Smooth muscle cell (in vitro differentiated cells): ENCODE data around the gene KRT9. TPM values are rescaled to one million over a fixed set of nuclear protein-coding genes. Genes with fewer than 3 reads are reported as not detected.
"Not testable (repeated sequence)": the region's sequence is repeated elsewhere in the genome, so short reads cannot be mapped to it uniquely, and the experiment has no call there.

Experiments
- DNase-seq: peaks from one replicate; lab custom pipeline; 2025; ENCODE audit not compliant: unreplicated experiment; lab: John Stamatoyannopoulos, UW
- H2AFZ ChIP-seq: fragments of 200-600 bp; sonication (generic); 2 replicates; pipeline ENCODE4 v1.6.0; 2016; ENCODE audit warnings: antibody characterized with exemption, low read depth, mild to moderate bottlenecking
- H3F3A ChIP-seq: fragments of 200-600 bp; sonication (generic); 2 replicates; pipeline ENCODE4 v1.6.0; 2017; ENCODE audit warnings: antibody characterized with exemption, low read depth
- H3K27ac ChIP-seq: fragments of 200-600 bp; sonication (generic); 2 replicates; pipeline ENCODE4 v1.5.1; 2016; ENCODE audit warnings: low read depth, mild to moderate bottlenecking
- H3K27me3 ChIP-seq: fragments of 200-600 bp; sonication (generic); 2 replicates; pipeline ENCODE4 v1.6.1; 2016; ENCODE audit warnings: low read depth, mild to moderate bottlenecking
- H3K36me3 ChIP-seq: fragments of 200-600 bp; sonication (generic); 2 replicates; pipeline ENCODE4 v1.5.1; 2016; ENCODE audit warnings: low read depth
- H3K4me1 ChIP-seq: fragments of 200-600 bp; sonication (generic); 2 replicates; pipeline ENCODE4 v1.5.1; 2016; ENCODE audit warnings: low read depth
- H3K4me2 ChIP-seq: fragments of 200-600 bp; sonication (generic); 2 replicates; pipeline ENCODE4 v1.6.0; 2016; ENCODE audit warnings: mild to moderate bottlenecking
- H3K4me3 ChIP-seq: fragments of 200-600 bp; sonication (generic); 2 replicates; pipeline ENCODE4 v1.5.1; 2016; ENCODE audit warnings: mild to moderate bottlenecking
- H3K79me2 ChIP-seq: fragments of 200-600 bp; sonication (generic); 2 replicates; pipeline ENCODE4 v1.6.0; 2016; ENCODE audit warnings: low read depth, mild to moderate bottlenecking
- H3K9ac ChIP-seq: fragments of 200-600 bp; sonication (generic); 2 replicates; pipeline ENCODE4 v1.6.0; 2016; ENCODE audit warnings: low read depth
- H3K9me3 ChIP-seq: fragments of 200-600 bp; sonication (generic); replicated peaks from 2 replicates; pipeline ENCODE4 v1.5.1; 2016; ENCODE audit warnings: low read depth
- H4K20me1 ChIP-seq: fragments of 200-600 bp; sonication (generic); 2 replicates; pipeline ENCODE4 v1.6.0; 2016; ENCODE audit warnings: low read depth
- CTCF ChIP-seq: fragments of 200-600 bp; sonication (generic); IDR thresholded peaks from 2 replicates; pipeline ENCODE4 v1.5.1; 2017; ENCODE audit warnings: borderline replicate concordance, mild to moderate bottlenecking, antibody characterized with exemption; ENCODE audit not compliant: insufficient read depth, poor library complexity, severe bottlenecking
- WGBS: methylation state at CpG from one replicate; pipeline ENCODE4 v1.1.7; 2016; ENCODE audit warnings: low lambda C conversion rate; 5-methylcytosine and 5-hydroxymethylcytosine counted together
- polyA plus RNA-seq: library from polyadenylated mRNA; unstranded; fragments of >200 nt; fragmentation: Nextera tagmentation; extraction: Ambion mirVana; gene quantifications from 2 replicates; pipeline ENCODE4 v1.2.1, GENCODE V29; 2016
- total RNA-seq: library from RNA; depleted of rRNA; stranded (reverse); fragments of >200 nt; gene quantifications from 2 replicates; pipeline ENCODE4 v1.2.3, GENCODE V29; 2014

The KRT9 gene
- total and polyA plus RNA-seq, 2 experiments from 2014 or later, result 0.22 TPM; not detected in 1

GRCh38 chr17:41588126-41588810 is 16.4 kb upstream of the KRT9 start:
- H3K4me1 ChIP-seq, result no peaks in the 10 kb centered on the region
- H3K9ac ChIP-seq, result no peak overlapping the region
- H3K27ac ChIP-seq, result no peak overlapping the region
- H3K9me3 ChIP-seq, result no peaks in the 10 kb centered on the region
- no peak for DNase-seq
- H3K4me2 ChIP-seq, result no peak overlapping the region
- no peak overlapping the region for H2AFZ ChIP-seq
- H3F3A ChIP-seq, result no peaks in the 10 kb centered on the region
- TF ChIP-seq CTCF, result no peak
- H4K20me1 ChIP-seq, result no peaks in the 10 kb centered on the region
- no peaks in the 10 kb centered on the region for H3K36me3 ChIP-seq
- no peaks in the 10 kb centered on the region for H3K79me2 ChIP-seq
- WGBS, result 83% methylated on average over 4 of the region's 8 CpGs
- H3K4me3 ChIP-seq, result no peak overlapping the region
- no peaks in the 10 kb centered on the region for H3K27me3 ChIP-seq

- no peak for DNase-seq
- Histone ChIP-seq H3K79me2 (no peaks in the 10 kb centered on the region), H4K20me1 (no peaks in the 10 kb centered on the region), H2AFZ (no peak within 1 kb of the TSS), H3K4me2 (no peak within 1 kb of the TSS), H3K36me3 (no peaks in the 10 kb centered on the region), H3F3A (no peaks in the 10 kb centered on the region), H3K4me1 (no peaks in the 10 kb centered on the region), H3K9me3 (no peaks in the 10 kb centered on the region), H3K9ac (no peak within 1 kb of the TSS), H3K27ac (no peak within 1 kb of the TSS), H3K4me3 (no peak within 1 kb of the TSS), H3K27me3 (no peaks in the 10 kb centered on the region)
- WGBS, result 78% methylated on average over 15 of the region's 15 CpGs
- no peak for TF ChIP-seq CTCF
Observed at GRCh38 chr17:41586863-41587495, 15.1 kb upstream of the KRT9 start, which contains the start of gene KRT14. TSS of gene KRT14 (minus strand) at chr17:41586895. CDS start at chr17:41586834, 61 bp downstream.

GRCh38 chr17:41585301-41586056 is 13.6 kb upstream of the KRT9 start:
- Histone ChIP-seq H3K9ac (no peak overlapping the region), H3K4me1 (no peaks in the 10 kb centered on the region), H3K27ac (no peak overlapping the region), H3K79me2 (no peaks in the 10 kb centered on the region), H3F3A (no peaks in the 10 kb centered on the region), H3K27me3 (no peaks in the 10 kb centered on the region), H3K4me2 (peak overlapping the region; percentile 39), H4K20me1 (no peaks in the 10 kb centered on the region), H3K36me3 (no peaks in the 10 kb centered on the region), H2AFZ (no peak overlapping the region), H3K9me3 (no peaks in the 10 kb centered on the region), H3K4me3 (no peak overlapping the region)
- DNase-seq, result no peak
- TF ChIP-seq CTCF, result no peak
- 68% methylated on average over 5 of the region's 5 CpGs for WGBS

- H3K79me2 ChIP-seq, H3K4me2 ChIP-seq, H3F3A ChIP-seq, H3K4me1 ChIP-seq, H2AFZ ChIP-seq, DNase-seq, H3K27ac ChIP-seq, H3K4me3 ChIP-seq, H3K27me3 ChIP-seq, H4K20me1 ChIP-seq, H3K36me3 ChIP-seq, H3K9ac ChIP-seq, H3K9me3 ChIP-seq: not testable (repeated sequence)
- 92% methylated on average over 8 of the region's 8 CpGs for WGBS
Observed at GRCh38 chr17:41584331-41584927, 12.6 kb upstream of the KRT9 start.
